K562 (cell line): ENCODE measurements around the gene RHOT1.

Experiments
- BHLHE40 ChIP-seq: IDR thresholded peaks from 2 replicates; pipeline ENCODE4 v1.6.1; 2011; ENCODE audit warnings: low read length, improper control_type of control experiment
- GATA2 ChIP-seq: sonication (generic); formaldehyde crosslinking; IDR thresholded peaks from 2 replicates; pipeline ENCODE4 v1.4.0; 2020; ENCODE audit warnings: mild to moderate bottlenecking, missing genetic modification reagents
- MBD2 ChIP-seq: sonication (generic); IDR thresholded peaks from 2 replicates; pipeline ENCODE4 v1.6.1; 2016; ENCODE audit warnings: low read depth, borderline replicate concordance
- MEF2A ChIP-seq: IDR thresholded peaks from 2 replicates; pipeline ENCODE4 v1.6.1; 2011; ENCODE audit warnings: low read depth, mild to moderate bottlenecking, low read length, moderate library complexity; ENCODE audit not compliant: control insufficient read depth
- NFE2L1 ChIP-seq: fragments of 450-650 bp; IDR thresholded peaks from 2 replicates; pipeline ENCODE4 v1.6.1; 2016; ENCODE audit warnings: missing genetic modification characterization, low read depth, mild to moderate bottlenecking, missing compliant biosample characterization, moderate library complexity, borderline replicate concordance
- PTBP1 ChIP-seq: fragments of 200-400 bp; formaldehyde crosslinking; IDR thresholded peaks from 2 replicates; pipeline ENCODE4 v1.6.1; 2017; ENCODE audit warnings: low read depth, low read length
- RBM39 ChIP-seq: fragments of 200-400 bp; formaldehyde crosslinking; optimal IDR thresholded peaks from 2 replicates; pipeline ENCODE3; 2018; ENCODE audit warnings: low read depth, low read length
- SAP30 ChIP-seq: fragments of 200-600 bp; sonication (generic); IDR thresholded peaks from 2 replicates; pipeline ENCODE4 v1.6.1; 2012; ENCODE audit warnings: borderline replicate concordance, low read depth, mild to moderate bottlenecking, moderate library complexity, low read length, control low read depth, inconsistent platforms; ENCODE audit not compliant: insufficient read depth, poor library complexity, severe bottlenecking
- TF ChIP-seq, protein P1 (sequence below): fragments of 250-450 bp; sonication (Bioruptor Pico); IDR thresholded peaks from 2 replicates; pipeline ENCODE4 v1.8.0; 2021; ENCODE audit warnings: moderate library complexity, mild to moderate bottlenecking, inconsistent platforms
- TF ChIP-seq, protein P2 (sequence below), 3 experiments: IDR thresholded peaks in 2 of 3; conservative IDR thresholded peaks in 1 of 3; 2 replicates each; pipeline ENCODE4 v1.5.1; 2011 to 2012; ENCODE audit warnings: low read length in 3 of 3, mild to moderate bottlenecking in 3 of 3, control low read depth in 2 of 3, improper control_type of control experiment in 1 of 3, inconsistent platforms in 1 of 3, low read depth in 1 of 3, mixed read lengths in 1 of 3, moderate library complexity in 1 of 3; ENCODE audit not compliant: insufficient read depth in 2 of 3
- TF ChIP-seq, protein P3 (sequence below): fragments of 450-650 bp; conservative IDR thresholded peaks from 2 replicates; pipeline ENCODE4 v1.6.1; 2016; ENCODE audit warnings: missing genetic modification characterization, low read depth, mild to moderate bottlenecking, control low read depth, missing compliant biosample characterization
- TF ChIP-seq, protein P4 (sequence below): fragments of 250-450 bp; sonication (Bioruptor Pico); IDR thresholded peaks from 2 replicates; pipeline ENCODE4 v1.5.1; 2021; ENCODE audit warnings: mild to moderate bottlenecking

DNA sequence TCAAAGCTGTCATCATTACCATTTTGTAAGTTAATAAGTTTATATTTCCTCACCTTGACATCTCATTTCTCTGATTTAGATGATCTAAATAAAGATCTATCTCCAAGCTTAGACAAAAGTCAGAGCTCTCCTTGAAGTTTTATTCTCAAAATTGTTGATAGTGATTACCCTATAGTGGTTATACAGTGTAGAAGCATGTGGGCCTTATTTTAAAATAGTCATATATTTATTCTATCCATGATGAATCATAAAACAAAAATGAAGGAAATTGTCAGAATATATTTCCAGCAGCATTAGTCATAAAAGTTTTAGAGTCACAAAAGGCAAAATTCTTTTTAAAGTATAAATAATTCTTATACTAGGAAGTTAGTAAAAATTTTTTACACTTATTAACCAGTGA is 49.0 kb downstream of the RHOT1 start:
- TF ChIP-seq, protein P1, sequence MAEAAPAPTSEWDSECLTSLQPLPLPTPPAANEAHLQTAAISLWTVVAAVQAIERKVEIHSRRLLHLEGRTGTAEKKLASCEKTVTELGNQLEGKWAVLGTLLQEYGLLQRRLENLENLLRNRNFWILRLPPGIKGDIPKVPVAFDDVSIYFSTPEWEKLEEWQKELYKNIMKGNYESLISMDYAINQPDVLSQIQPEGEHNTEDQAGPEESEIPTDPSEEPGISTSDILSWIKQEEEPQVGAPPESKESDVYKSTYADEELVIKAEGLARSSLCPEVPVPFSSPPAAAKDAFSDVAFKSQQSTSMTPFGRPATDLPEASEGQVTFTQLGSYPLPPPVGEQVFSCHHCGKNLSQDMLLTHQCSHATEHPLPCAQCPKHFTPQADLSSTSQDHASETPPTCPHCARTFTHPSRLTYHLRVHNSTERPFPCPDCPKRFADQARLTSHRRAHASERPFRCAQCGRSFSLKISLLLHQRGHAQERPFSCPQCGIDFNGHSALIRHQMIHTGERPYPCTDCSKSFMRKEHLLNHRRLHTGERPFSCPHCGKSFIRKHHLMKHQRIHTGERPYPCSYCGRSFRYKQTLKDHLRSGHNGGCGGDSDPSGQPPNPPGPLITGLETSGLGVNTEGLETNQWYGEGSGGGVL (CRISPR knock-in tag), result no peak
- no peak for TF ChIP-seq MEF2A
- no peak for TF ChIP-seq BHLHE40
- no peak for TF ChIP-seq PTBP1
- TF ChIP-seq NFE2L1 (tag), result no peak
- no peak for TF ChIP-seq SAP30
- TF ChIP-seq RBM39, result no peak
- TF ChIP-seq, protein P2, sequence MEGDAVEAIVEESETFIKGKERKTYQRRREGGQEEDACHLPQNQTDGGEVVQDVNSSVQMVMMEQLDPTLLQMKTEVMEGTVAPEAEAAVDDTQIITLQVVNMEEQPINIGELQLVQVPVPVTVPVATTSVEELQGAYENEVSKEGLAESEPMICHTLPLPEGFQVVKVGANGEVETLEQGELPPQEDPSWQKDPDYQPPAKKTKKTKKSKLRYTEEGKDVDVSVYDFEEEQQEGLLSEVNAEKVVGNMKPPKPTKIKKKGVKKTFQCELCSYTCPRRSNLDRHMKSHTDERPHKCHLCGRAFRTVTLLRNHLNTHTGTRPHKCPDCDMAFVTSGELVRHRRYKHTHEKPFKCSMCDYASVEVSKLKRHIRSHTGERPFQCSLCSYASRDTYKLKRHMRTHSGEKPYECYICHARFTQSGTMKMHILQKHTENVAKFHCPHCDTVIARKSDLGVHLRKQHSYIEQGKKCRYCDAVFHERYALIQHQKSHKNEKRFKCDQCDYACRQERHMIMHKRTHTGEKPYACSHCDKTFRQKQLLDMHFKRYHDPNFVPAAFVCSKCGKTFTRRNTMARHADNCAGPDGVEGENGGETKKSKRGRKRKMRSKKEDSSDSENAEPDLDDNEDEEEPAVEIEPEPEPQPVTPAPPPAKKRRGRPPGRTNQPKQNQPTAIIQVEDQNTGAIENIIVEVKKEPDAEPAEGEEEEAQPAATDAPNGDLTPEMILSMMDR (IDR thresholded peaks at IDR 0.05 in 2 of 3, conservative IDR thresholded peaks at IDR 0.05 in 1 of 3; ENCODE audit: insufficient read depth in 2 of 3, low read depth in 1 of 3, low read length in 3 of 3), result no peak
- TF ChIP-seq, protein P3, sequence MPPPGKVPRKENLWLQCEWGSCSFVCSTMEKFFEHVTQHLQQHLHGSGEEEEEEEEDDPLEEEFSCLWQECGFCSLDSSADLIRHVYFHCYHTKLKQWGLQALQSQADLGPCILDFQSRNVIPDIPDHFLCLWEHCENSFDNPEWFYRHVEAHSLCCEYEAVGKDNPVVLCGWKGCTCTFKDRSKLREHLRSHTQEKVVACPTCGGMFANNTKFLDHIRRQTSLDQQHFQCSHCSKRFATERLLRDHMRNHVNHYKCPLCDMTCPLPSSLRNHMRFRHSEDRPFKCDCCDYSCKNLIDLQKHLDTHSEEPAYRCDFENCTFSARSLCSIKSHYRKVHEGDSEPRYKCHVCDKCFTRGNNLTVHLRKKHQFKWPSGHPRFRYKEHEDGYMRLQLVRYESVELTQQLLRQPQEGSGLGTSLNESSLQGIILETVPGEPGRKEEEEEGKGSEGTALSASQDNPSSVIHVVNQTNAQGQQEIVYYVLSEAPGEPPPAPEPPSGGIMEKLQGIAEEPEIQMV, result no peak
- no peak for TF ChIP-seq GATA2 (CRISPR knock-in tag)
- TF ChIP-seq MBD2, result no peak
- TF ChIP-seq, protein P4, sequence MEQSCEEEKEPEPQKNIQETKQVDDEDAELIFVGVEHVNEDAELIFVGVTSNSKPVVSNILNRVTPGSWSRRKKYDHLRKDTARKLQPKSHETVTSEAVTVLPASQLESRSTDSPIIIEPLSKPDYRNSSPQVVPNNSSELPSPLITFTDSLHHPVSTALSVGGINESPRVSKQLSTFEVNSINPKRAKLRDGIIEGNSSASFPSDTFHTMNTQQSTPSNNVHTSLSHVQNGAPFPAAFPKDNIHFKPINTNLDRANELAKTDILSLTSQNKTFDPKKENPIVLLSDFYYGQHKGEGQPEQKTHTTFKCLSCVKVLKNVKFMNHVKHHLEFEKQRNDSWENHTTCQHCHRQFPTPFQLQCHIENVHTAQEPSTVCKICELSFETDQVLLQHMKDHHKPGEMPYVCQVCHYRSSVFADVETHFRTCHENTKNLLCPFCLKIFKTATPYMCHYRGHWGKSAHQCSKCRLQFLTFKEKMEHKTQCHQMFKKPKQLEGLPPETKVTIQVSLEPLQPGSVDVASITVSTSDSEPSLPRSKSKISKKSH (CRISPR knock-in tag), result no peak
